Subcutaneous adipose tissue (tissue), 4 donors: ENCODE measurements around the gene MICALL2. TPM values are rescaled to one million over a fixed set of nuclear protein-coding genes. Genes with fewer than 3 reads are reported as not detected.

Experiments
- total RNA-seq, 4 donors: library from RNA; depleted of rRNA; stranded (reverse); fragments of >200 nt; gene quantifications; one replicate each; pipeline ENCODE4 v1.1.0, GENCODE V29; 2016
- TF ChIP-seq, protein P1 (sequence below): fragments of 450-650 bp; IDR thresholded peaks from one replicate; pipeline ENCODE4 v1.5.1; 2016; ENCODE audit warnings: low read depth, mild to moderate bottlenecking, control low read depth, antibody characterized with exemption, moderate library complexity

Gene MICALL2
- 1 to 10 TPM; 1.5 to 5.3 (median 4.1) TPM for total RNA-seq

DNA sequence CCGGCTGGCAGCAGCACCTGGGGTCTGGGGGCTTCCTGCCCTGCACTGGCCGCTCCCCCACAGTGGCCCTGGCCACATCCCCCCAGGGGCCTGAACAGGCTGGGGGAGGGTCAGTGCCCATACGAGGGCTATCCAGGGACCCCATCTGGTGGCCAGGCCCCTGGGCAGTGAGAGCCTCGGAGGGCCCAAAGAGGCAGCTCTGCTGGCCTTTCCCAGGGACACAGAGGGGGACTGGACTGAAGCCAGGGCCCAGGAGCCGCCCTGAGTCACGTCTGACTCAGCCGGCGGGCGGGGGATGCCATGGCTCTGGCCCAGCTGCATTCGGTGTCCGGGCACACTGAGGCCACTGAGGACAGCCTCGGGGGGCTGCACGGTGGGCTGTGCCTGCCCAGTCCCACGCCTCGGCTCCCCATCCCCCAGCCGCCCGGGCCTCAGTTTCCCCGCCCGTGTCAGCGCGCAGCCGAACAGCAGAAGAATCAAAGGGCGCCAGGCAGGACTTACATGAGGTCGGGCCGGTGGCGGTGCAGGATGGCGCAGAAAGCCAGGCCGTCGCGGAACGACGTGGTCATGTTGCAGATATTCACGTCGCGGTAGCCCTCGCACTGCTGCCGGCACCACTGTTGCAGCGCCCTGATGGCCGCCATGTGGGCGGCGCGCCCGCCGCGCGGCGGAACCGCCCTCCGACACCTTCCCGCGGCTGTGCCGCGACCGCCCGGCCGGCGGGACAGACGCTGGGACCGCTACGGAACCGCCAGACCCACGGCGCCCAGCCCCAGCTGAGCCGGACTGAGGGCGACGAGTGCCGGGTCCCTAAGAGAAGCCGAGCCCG, at the start of gene MICALL2:
Gene MICALL2 (minus strand): TSS at position 788 of the 829 bp plus-strand sequence. CDS start 144 bp downstream, at position 644.
- TF ChIP-seq, protein P1, sequence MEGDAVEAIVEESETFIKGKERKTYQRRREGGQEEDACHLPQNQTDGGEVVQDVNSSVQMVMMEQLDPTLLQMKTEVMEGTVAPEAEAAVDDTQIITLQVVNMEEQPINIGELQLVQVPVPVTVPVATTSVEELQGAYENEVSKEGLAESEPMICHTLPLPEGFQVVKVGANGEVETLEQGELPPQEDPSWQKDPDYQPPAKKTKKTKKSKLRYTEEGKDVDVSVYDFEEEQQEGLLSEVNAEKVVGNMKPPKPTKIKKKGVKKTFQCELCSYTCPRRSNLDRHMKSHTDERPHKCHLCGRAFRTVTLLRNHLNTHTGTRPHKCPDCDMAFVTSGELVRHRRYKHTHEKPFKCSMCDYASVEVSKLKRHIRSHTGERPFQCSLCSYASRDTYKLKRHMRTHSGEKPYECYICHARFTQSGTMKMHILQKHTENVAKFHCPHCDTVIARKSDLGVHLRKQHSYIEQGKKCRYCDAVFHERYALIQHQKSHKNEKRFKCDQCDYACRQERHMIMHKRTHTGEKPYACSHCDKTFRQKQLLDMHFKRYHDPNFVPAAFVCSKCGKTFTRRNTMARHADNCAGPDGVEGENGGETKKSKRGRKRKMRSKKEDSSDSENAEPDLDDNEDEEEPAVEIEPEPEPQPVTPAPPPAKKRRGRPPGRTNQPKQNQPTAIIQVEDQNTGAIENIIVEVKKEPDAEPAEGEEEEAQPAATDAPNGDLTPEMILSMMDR, result no peak

DNA sequence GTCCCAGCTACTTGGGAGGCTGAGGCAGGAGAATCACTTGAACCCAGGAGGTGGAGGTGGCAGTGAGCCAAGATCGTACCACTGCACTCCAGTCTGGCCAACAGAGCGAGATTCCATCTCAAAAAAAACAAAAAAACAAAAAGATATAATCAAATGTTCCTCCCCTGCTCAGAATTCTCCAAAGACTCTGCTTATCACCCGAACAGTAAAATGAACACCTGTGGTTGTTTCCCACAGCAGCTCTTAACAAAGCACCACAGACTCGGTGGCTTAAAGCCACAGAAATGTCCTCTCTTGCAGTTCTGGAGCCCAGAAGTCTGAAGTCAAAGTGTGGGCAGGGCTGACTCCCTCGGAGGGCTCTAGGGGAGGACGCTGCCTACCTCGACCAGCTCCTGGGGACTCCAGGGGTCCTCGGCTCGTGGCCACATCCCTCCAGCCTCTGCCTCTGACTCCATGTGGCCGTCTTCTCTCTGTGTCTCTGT, 49.0 kb upstream of the MICALL2 start:
- TF ChIP-seq, protein P1, result no peak

DNA sequence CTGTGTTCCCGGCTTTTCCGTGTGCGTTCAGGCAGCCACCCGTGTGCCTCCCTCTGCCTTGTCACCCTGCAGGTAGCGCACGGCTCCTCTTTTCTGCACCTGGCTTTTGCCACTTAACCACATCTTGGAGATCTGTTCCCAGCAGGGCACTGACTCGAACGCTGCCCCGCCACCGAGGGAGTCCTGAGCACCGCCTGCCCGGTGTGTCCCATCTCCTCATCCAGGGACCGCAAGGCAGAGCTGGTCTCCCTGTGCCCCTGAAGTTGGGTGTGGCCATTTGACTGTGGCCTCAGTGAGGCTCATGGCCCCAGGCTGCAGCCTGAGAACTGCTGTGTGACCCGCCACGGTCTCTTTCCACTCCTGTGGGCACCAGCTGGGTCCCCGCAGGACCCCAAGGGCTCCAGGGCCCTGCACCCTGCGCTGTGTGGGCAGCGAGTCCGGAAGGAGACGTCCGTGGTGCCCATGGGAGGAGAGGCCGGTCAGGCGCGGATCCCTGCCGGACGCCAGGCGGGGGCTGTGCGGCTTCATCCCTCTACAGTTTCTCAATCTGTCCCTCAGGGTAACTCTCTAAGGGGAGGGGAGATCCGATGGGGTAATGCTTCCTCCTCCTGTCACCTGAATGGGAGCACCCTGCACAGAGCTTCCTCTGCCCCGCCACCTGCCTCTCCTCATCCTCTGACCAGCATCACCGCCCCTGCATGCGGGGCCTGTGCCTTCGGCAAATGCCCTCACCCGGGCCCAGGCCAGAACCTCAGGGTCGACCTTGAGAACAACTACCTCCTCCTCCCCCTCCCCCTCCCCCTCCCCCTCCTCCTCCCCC, 46.7 kb upstream of the MICALL2 start:
- TF ChIP-seq, protein P1, result no peak

DNA sequence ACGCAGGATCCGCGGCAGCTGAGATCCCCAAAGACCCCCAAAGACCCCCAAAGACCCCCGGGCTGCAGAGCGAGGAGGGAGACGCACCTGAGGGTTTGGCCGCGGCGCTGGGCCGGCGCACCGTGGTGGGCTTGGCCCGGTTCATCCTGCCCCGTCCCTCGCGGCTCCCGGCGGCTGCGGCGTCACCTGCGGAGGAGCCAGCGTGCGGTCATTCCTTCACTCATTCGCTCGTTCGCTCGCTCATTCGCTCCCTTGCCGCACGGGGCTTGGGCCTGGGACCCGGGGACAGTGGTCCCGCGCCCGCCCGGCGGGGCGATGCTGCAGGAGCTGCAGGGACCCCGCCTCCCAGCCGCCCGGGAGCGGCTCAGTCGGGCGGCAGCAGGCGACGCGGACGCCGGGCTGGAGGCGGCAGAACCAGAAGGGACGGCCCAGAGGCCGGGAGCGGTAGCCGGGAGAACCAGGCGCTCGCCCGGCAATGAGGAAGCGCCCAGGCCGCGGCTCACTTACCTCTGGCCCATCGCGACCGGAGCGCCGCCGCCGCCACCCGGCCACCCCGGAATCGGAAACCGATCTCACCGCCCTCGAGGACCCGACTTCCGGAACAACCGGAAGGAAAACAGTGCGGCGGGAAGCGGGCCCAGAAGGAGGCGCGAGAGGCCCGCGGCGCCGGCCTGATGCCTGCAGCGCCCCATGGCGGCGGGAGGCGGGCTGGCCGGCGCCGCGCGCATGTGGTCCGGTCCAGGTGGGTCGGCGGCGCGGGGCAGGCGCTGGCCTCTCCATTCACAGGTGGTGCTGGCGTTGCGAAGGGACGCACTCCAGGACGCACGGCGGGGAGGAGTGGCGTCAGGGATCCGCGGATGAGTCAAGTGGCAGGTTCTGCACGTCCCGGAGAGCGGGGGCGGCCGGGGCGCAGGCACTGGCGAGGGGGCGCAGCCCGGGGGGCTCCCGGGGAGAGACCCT, 44.8 kb upstream of the MICALL2 start, which contains the start of gene INTS1:
Gene INTS1 (minus strand): TSS at position 574 of the 960 bp plus-strand sequence. CDS start 429 bp downstream, at position 145.
- TF ChIP-seq, protein P1, result no peak

DNA sequence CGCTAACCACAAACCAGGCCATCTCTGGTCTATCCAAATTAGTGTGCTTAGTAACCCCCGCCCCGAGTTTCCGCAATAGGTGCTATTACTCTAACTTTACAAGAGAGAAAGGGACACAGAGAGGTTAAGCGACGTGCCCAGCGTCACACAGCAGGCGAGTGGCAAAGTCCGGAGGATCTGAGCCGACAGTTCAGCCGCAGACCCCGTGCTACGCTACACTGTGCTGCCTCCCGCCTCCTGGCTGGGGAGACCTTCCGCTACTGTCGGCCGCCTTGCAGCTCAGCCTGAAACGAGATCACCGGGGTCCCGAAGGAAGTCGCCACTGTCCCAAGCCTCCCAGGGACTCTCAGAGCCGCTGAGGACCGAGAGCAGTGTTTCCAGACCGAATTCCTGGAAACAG, 44.1 kb upstream of the MICALL2 start:
- TF ChIP-seq, protein P1, result no peak

DNA sequence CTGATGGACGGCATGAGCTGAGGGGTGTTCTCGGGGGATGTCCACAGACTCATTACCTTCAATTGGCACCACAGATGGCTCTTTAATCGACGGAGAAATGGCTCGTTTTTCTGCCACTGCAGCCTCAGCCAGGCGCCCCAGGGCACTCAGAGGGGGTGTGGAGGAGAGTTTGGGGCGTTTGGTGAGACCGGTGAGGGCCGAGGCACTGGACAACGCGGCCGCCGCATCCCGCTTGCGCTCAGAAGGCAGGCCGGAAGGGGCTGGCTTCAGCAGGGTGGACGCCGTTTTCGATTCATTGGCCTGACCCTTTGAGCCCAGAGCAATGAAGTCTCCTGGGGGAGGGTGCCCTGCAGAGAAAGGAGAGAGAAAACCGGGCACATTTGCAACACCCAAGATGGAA, 43.6 kb upstream of the MICALL2 start:
- TF ChIP-seq, protein P1, result no peak
